HG02852 (cell line): Measurements from ENCODE around the gene PRKX.
"Not testable (repeated sequence)": the region's sequence is repeated elsewhere in the genome, so short reads cannot be mapped to it uniquely, and the experiment has no call there.

Experiments
- ATAC-seq: cut with Tn5 transposase; IDR thresholded peaks from one replicate; pipeline ENCODE4 v1.9.1; 2021; ENCODE audit warnings: mild to moderate bottlenecking, moderate library complexity; ENCODE audit not compliant: unreplicated experiment

The PRKX gene

GRCh38 chrX:3712051-3712869 is 1.2 kb downstream of the PRKX start:
- ATAC-seq, result peak; percentile 10

- ATAC-seq, result no peak
Measured at GRCh38 chrX:3711331-3711917, 2.0 kb downstream of the PRKX start.

- ATAC-seq, result not testable (repeated sequence)
Measured at GRCh38 chrX:3707673-3708274, 5.7 kb downstream of the PRKX start.

- no peak for ATAC-seq
Measured at GRCh38 chrX:3706481-3706880, 7.0 kb downstream of the PRKX start.

- not testable (repeated sequence) for ATAC-seq
Measured at GRCh38 chrX:3703251-3703650, 10.2 kb downstream of the PRKX start.

- not testable (repeated sequence) for ATAC-seq
Measured at GRCh38 chrX:3702095-3702494, 11.4 kb downstream of the PRKX start.

- not testable (repeated sequence) for ATAC-seq
Measured at GRCh38 chrX:3701445-3701928, 12.0 kb downstream of the PRKX start.

GRCh38 chrX:3699821-3700381 is 13.5 kb downstream of the PRKX start:
- ATAC-seq, result peak; percentile 76

- ATAC-seq, result no peak
Measured at GRCh38 chrX:3697701-3698279, 15.7 kb downstream of the PRKX start.

GRCh38 chrX:3697220-3697684 is 16.2 kb downstream of the PRKX start:
- ATAC-seq, result no peak

- no peak for ATAC-seq
Measured at GRCh38 chrX:3695536-3695935, 17.9 kb downstream of the PRKX start.

- no peak for ATAC-seq
Measured at GRCh38 chrX:3690140-3690539, 23.3 kb downstream of the PRKX start.

GRCh38 chrX:3683236-3683635 is 30.2 kb downstream of the PRKX start:
- not testable (repeated sequence) for ATAC-seq

- no peak for ATAC-seq
Measured at GRCh38 chrX:3680459-3680858, 33.0 kb downstream of the PRKX start.

GRCh38 chrX:3679669-3680068 is 33.8 kb downstream of the PRKX start:
- ATAC-seq, result no peak

- no peak for ATAC-seq
Measured at GRCh38 chrX:3678328-3678727, 35.1 kb downstream of the PRKX start.

- no peak for ATAC-seq
Measured at GRCh38 chrX:3674881-3675280, 38.6 kb downstream of the PRKX start.

- no peak for ATAC-seq
Measured at GRCh38 chrX:3669841-3670475, 43.5 kb downstream of the PRKX start.

- no peak for ATAC-seq
Measured at GRCh38 chrX:3666975-3667374, 46.5 kb downstream of the PRKX start.

GRCh38 chrX:3664921-3665320 is 48.5 kb downstream of the PRKX start:
- ATAC-seq, result no peak
